Measurements from ENCODE around the gene AP2B1.

Gene AP2B1

GRCh38 chr17:35769895-35770486, 182.9 kb downstream of the AP2B1 start:
- DNase-seq (ENCODE audit: low read depth in 2 of 2) = no peak

GRCh38 chr17:35773129-35773528, 186.0 kb downstream of the AP2B1 start:
- no peak for DNase-seq (ENCODE audit: low read depth in 2 of 2)

- no peak for DNase-seq (ENCODE audit: low read depth in 2 of 2)
These were observed 186.7 kb downstream of the AP2B1 start for GRCh38 chr17:35773679-35774425.

- DNase-seq (ENCODE audit: low read depth in 2 of 2) = no peak
These were observed 187.4 kb downstream of the AP2B1 start for GRCh38 chr17:35774499-35774898.

GRCh38 chr17:35775039-35775438, 187.9 kb downstream of the AP2B1 start:
- DNase-seq (ENCODE audit: low read depth in 2 of 2) = no peak

GRCh38 chr17:35775583-35775982, 188.5 kb downstream of the AP2B1 start:
- no peak for DNase-seq (ENCODE audit: low read depth in 2 of 2)

Data from stimulated activated CD8-positive, alpha-beta memory T cell treated with anti-CD3 and anti-CD28 coated beads, Interleukin-2, amount 100 ng/mL, for 1 hour (primary cell).